H1 (cell line): Measurements from ENCODE around the gene BZW2. TPM values are rescaled to one million over a fixed set of nuclear protein-coding genes. Genes with fewer than 3 reads are reported as not detected.

ENCODE experiments used
- CTCF ChIA-PET: fragments of 300-600 bp; sonication (Branson Sonifier 250); formaldehyde crosslinking; loops from one replicate; lab custom pipeline; 2021; ENCODE audit not compliant: partially characterized antibody; lab: Charles Lee
- POLR2A ChIA-PET: fragments of 300-600 bp; sonication (Branson Sonifier 250); formaldehyde crosslinking; loops from one replicate; lab custom pipeline; 2021; ENCODE audit warnings: inconsistent platforms; ENCODE audit not compliant: partially characterized antibody; lab: Charles Lee
- DNase-seq, 2 experiments: peaks; one replicate each; pipeline versions ENCODE4 v3.0.0 to v3.0.0-alpha.2; 2010 to 2022; ENCODE audit warnings: low spot score in 2 of 2, low read depth in 1 of 2, mixed read lengths in 1 of 2
- FAIRE-seq: peaks from 2 replicates; lab custom pipeline; 2011; peaks lifted over from hg19 to GRCh38; lab: Jason Lieb, UNC
- H2AFZ ChIP-seq: 2 replicates; pipeline ENCODE4 v1.8.1; 2012; ENCODE audit warnings: low read length, inconsistent platforms
- H2AK5ac ChIP-seq: 2 replicates; pipeline ENCODE4 v1.6.1; 2013; ENCODE audit warnings: low read depth, low read length
- H2BK120ac ChIP-seq: replicated peaks from 2 replicates; pipeline ENCODE3; 2013; ENCODE audit warnings: low read depth, low read length, inconsistent platforms
- H2BK12ac ChIP-seq: 2 replicates; pipeline ENCODE4 v1.6.1; 2013; ENCODE audit warnings: low read depth, low read length
- H2BK15ac ChIP-seq: 2 replicates; pipeline ENCODE4 v1.6.1; 2013; ENCODE audit warnings: low read length
- H2BK20ac ChIP-seq: 2 replicates; pipeline ENCODE4 v1.6.1; 2013; ENCODE audit warnings: low read length
- H2BK5ac ChIP-seq: 2 replicates; pipeline ENCODE4 v1.6.1; 2013; ENCODE audit warnings: low read depth, low read length
- H3K14ac ChIP-seq: 2 replicates; pipeline ENCODE4 v1.6.1; 2013; ENCODE audit warnings: inconsistent platforms; ENCODE audit not compliant: insufficient read length
- H3K18ac ChIP-seq: 2 replicates; pipeline ENCODE4 v1.6.1; 2013; ENCODE audit warnings: low read length; ENCODE audit errors: extremely low read depth
- H3K23ac ChIP-seq: 2 replicates; pipeline ENCODE4 v1.6.1; 2013; ENCODE audit warnings: inconsistent platforms; ENCODE audit not compliant: insufficient read length
- H3K23me2 ChIP-seq: 2 replicates; pipeline ENCODE4 v1.6.1; 2013; ENCODE audit warnings: low read depth, low read length
- H3K27ac ChIP-seq: 2 replicates; pipeline ENCODE4 v1.6.1; 2011; ENCODE audit warnings: low read depth, low read length, inconsistent platforms
- H3K27me3 ChIP-seq, 4 experiments: replicated peaks in 1 of 4; 1 replicate in 1 of 4; 2 replicates in 3 of 4; pipeline versions ENCODE4 v1.6.1 to v1.8.1; 2011 to 2013; ENCODE audit warnings: low read length in 3 of 4, mild to moderate bottlenecking in 3 of 4, inconsistent platforms in 2 of 4, mixed read lengths in 2 of 4, moderate library complexity in 1 of 4; ENCODE audit not compliant: control insufficient read depth in 3 of 4, insufficient read depth in 3 of 4; ENCODE audit errors: extremely low read depth in 1 of 4
- H3K36me3 ChIP-seq, 4 experiments: 2 replicates each; pipeline versions ENCODE4 v1.6.1 to v1.8.1; 2011 to 2013; ENCODE audit warnings: mild to moderate bottlenecking in 4 of 4, low read length in 3 of 4, moderate library complexity in 2 of 4, control low read depth in 1 of 4, inconsistent platforms in 1 of 4; ENCODE audit not compliant: insufficient read depth in 4 of 4, control insufficient read depth in 2 of 4
- H3K4ac ChIP-seq: replicated peaks from 2 replicates; pipeline ENCODE3; 2013; ENCODE audit warnings: low read length, low read depth, mixed read lengths, inconsistent platforms; ENCODE audit not compliant: insufficient read length
- H3K4me1 ChIP-seq, 4 experiments: replicated peaks in 1 of 4; 1 replicate in 1 of 4; 2 replicates in 3 of 4; pipeline versions ENCODE4 v1.6.1 to v1.8.1; 2011 to 2013; ENCODE audit warnings: low read length in 3 of 4, inconsistent platforms in 2 of 4, mixed read lengths in 1 of 4; ENCODE audit not compliant: insufficient read depth in 4 of 4, control insufficient read depth in 3 of 4
- H3K4me2 ChIP-seq, 2 experiments: 2 replicates each; pipeline versions ENCODE4 v1.6.1 to v1.8.1; 2011 to 2013; ENCODE audit warnings: low read depth in 2 of 2, low read length in 2 of 2, control low read depth in 1 of 2, inconsistent platforms in 1 of 2, mild to moderate bottlenecking in 1 of 2; ENCODE audit not compliant: insufficient read depth in 1 of 2
- H3K4me3 ChIP-seq, 4 experiments: fragments of 200-600, 300-600 bp in 1 of 4; sonication (generic), shearing (Covaris generic), sonication (Bioruptor Twin) in 1 of 4; 2 replicates each; pipeline versions ENCODE4 v1.5.1 to v1.8.1; 2011 to 2016; ENCODE audit warnings: low read length in 4 of 4, low read depth in 3 of 4, control low read depth in 2 of 4, inconsistent platforms in 2 of 4, mild to moderate bottlenecking in 2 of 4, mixed read lengths in 1 of 4, moderate library complexity in 1 of 4; ENCODE audit not compliant: insufficient read depth in 2 of 4; ENCODE audit errors: extremely low read depth in 1 of 4
- H3K56ac ChIP-seq: replicated peaks from 2 replicates; pipeline ENCODE3; 2013; ENCODE audit warnings: low read depth, mild to moderate bottlenecking, mixed read lengths, low read length, inconsistent platforms; ENCODE audit not compliant: insufficient read length
- H3K79me1 ChIP-seq: 2 replicates; pipeline ENCODE4 v1.6.1; 2013; ENCODE audit warnings: low read depth, low read length, control low read depth
- H3K79me2 ChIP-seq, 2 experiments: 2 replicates each; pipeline versions ENCODE4 v1.6.1 to v1.8.1; 2012 to 2013; ENCODE audit warnings: low read length in 2 of 2, mild to moderate bottlenecking in 2 of 2, inconsistent platforms in 1 of 2; ENCODE audit not compliant: insufficient read depth in 2 of 2, control insufficient read depth in 1 of 2
- H3K9ac ChIP-seq, 4 experiments: replicated peaks in 1 of 4; 1 replicate in 1 of 4; 2 replicates in 3 of 4; pipeline versions ENCODE4 v1.6.1 to v1.8.1; 2011 to 2013; ENCODE audit warnings: low read depth in 3 of 4, low read length in 3 of 4, control low read depth in 2 of 4, mild to moderate bottlenecking in 2 of 4, moderate library complexity in 2 of 4, inconsistent platforms in 1 of 4; ENCODE audit errors: extremely low read depth in 1 of 4
- H3K9me3 ChIP-seq, 2 experiments: 2 replicates each; pipeline versions ENCODE4 v1.6.1 to v1.8.1; 2012 to 2013; ENCODE audit warnings: mild to moderate bottlenecking in 2 of 2, moderate library complexity in 2 of 2, control low read depth in 1 of 2, inconsistent platforms in 1 of 2, low read depth in 1 of 2, low read length in 1 of 2, mixed read lengths in 1 of 2; ENCODE audit not compliant: insufficient read depth in 2 of 2
- H4K20me1 ChIP-seq, 2 experiments: replicated peaks in 1 of 2; 2 replicates each; pipeline versions ENCODE3 to v1.8.1; 2011 to 2013; ENCODE audit warnings: inconsistent platforms in 2 of 2, low read length in 2 of 2, mild to moderate bottlenecking in 1 of 2; ENCODE audit not compliant: insufficient read depth in 2 of 2, control insufficient read depth in 1 of 2
- H4K5ac ChIP-seq: 2 replicates; pipeline ENCODE4 v1.6.1; 2013; ENCODE audit warnings: low read length, low read depth, mixed read lengths, inconsistent platforms; ENCODE audit not compliant: insufficient read length
- H4K8ac ChIP-seq: 2 replicates; pipeline ENCODE4 v1.8.0; 2013; ENCODE audit warnings: mild to moderate bottlenecking, moderate library complexity, low read length, inconsistent platforms; ENCODE audit not compliant: insufficient read depth; ENCODE audit errors: extremely low read depth
- H4K91ac ChIP-seq: replicated peaks from 2 replicates; pipeline ENCODE3; 2013; ENCODE audit warnings: low read length, mixed read lengths, inconsistent platforms; ENCODE audit not compliant: insufficient read length
- CEBPB ChIP-seq: IDR thresholded peaks from 2 replicates; pipeline ENCODE4 v1.6.1; 2012; ENCODE audit warnings: low read depth, low read length
- EP300 ChIP-seq, 2 experiments: IDR thresholded peaks; 1 replicate in 1 of 2; 2 replicates in 1 of 2; pipeline ENCODE4 v1.6.1; 2011 to 2012; ENCODE audit warnings: low read depth in 2 of 2, low read length in 2 of 2, mild to moderate bottlenecking in 2 of 2, borderline replicate concordance in 1 of 2, inconsistent platforms in 1 of 2, moderate library complexity in 1 of 2
- JUN ChIP-seq: IDR thresholded peaks from 2 replicates; pipeline ENCODE4 v1.6.1; 2011; ENCODE audit warnings: low read depth, mild to moderate bottlenecking, improper control_type of control experiment, low read length
- PHF8 ChIP-seq: fragments of 200-600 bp; sonication (generic); conservative IDR thresholded peaks from 2 replicates; pipeline ENCODE4 v1.7.1; 2012; ENCODE audit warnings: low read depth, mild to moderate bottlenecking, inconsistent platforms, low read length, moderate library complexity
- POU5F1 ChIP-seq: IDR thresholded peaks from 2 replicates; pipeline ENCODE4 v1.6.1; 2011; ENCODE audit warnings: low read depth, mild to moderate bottlenecking, low read length, moderate library complexity
- RFX5 ChIP-seq: IDR thresholded peaks from 2 replicates; pipeline ENCODE4 v1.6.1; 2011; ENCODE audit warnings: low read depth, low read length, improper control_type of control experiment, borderline replicate concordance
- SAP30 ChIP-seq: fragments of 300-600 bp; sonication (generic); IDR thresholded peaks from 2 replicates; pipeline ENCODE4 v1.7.1; 2012; ENCODE audit warnings: low read length, moderate library complexity, mild to moderate bottlenecking, inconsistent platforms; ENCODE audit not compliant: insufficient read depth, insufficient replicate concordance
- SP2 ChIP-seq: IDR thresholded peaks from 2 replicates; pipeline ENCODE4 v1.6.1; 2012; ENCODE audit warnings: mild to moderate bottlenecking, low read length, inconsistent platforms
- TEAD4 ChIP-seq: IDR thresholded peaks from 2 replicates; pipeline ENCODE4 v1.6.1; 2012; ENCODE audit warnings: low read depth, low read length, inconsistent platforms, mixed read lengths
- ZNF274 ChIP-seq: IDR thresholded peaks from 2 replicates; pipeline ENCODE4 v1.7.0; 2012; ENCODE audit warnings: low read length, borderline replicate concordance; ENCODE audit errors: extremely low read depth
- WGBS, 2 experiments: shearing (Covaris generic) in 1 of 2; methylation state at CpG; one replicate each; pipeline versions ENCODE4 v1.1.6 to v1.1.7; 2013 to 2015; ENCODE audit warnings: low lambda C conversion rate in 2 of 2, mixed read lengths in 2 of 2, inconsistent platforms in 1 of 2, low coverage in 1 of 2, missing lambda C conversion rate in 1 of 2; ENCODE audit not compliant: insufficient replicate concordance in 2 of 2, insufficient coverage in 1 of 2, insufficient read length in 1 of 2; ENCODE audit errors: extremely low coverage in 1 of 2, missing lambda C conversion rate in 1 of 2; 5-methylcytosine and 5-hydroxymethylcytosine counted together
- polyA plus RNA-seq, 7 experiments: library from polyadenylated mRNA; depleted of rRNA in 3 of 7; stranded (reverse) in 5 of 7; unstranded in 2 of 7; fragments of >200 nt in 5 of 7; fragments of 200-250 nt in 2 of 7; gene quantifications; 1 replicate in 5 of 7; 2 replicates in 1 of 7; 4 replicates in 1 of 7; pipeline versions ENCODE4 v1.2.1 to v1.2.3, GENCODE V29; 2011 to 2013; ENCODE audit warnings: missing spikeins in 2 of 7, mixed read lengths in 2 of 7
- total RNA-seq: library from RNA; stranded (reverse); fragmentation: NEBNext Ultra II Directional; extraction: Animal tissue kit (Norgen Biotek cat#: 25700); gene quantifications from 2 replicates; pipeline ENCODE4 v1.2.1, GENCODE V29; 2021
- TF ChIP-seq, protein P1 (sequence below): IDR thresholded peaks from 2 replicates; pipeline ENCODE4 v1.6.1; 2012; ENCODE audit warnings: inconsistent platforms
- TF ChIP-seq, protein P2 (sequence below), 3 experiments: IDR thresholded peaks; 1 replicate in 2 of 3; 2 replicates in 1 of 3; pipeline versions ENCODE4 v1.5.1 to v1.6.1; 2011; ENCODE audit warnings: low read length in 3 of 3, mild to moderate bottlenecking in 3 of 3, inconsistent platforms in 2 of 3, low read depth in 1 of 3, moderate library complexity in 1 of 3; ENCODE audit not compliant: insufficient read depth in 1 of 3; ENCODE audit errors: control extremely low read depth in 1 of 3

BZW2 gene
- total and polyA plus RNA-seq, 2 of the 8 experiments (the other 6 are each of a cell fraction or from before 2014, with no cell fraction given): 32.3 to 103 TPM

DNA sequence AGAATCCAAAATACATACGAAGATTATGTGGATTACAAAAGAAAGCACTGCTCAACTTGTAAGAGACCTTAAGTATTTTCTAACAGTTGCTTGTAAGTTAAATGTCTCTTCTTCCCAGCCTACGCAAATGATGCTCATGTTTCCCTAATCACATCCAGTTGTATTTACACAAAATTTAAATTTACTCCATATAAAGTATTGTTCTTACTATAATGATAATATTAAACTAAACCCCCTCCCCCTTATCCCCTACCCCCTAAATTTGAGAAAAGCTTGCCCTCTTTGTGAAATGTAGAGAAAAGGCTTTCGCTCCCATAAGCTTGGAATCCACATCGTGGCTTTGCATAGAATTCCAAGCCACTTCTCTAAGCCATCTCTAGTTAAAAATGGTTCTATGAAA, 29.9 kb upstream of the BZW2 start:
- H4K91ac ChIP-seq: no peak overlapping the region
- H3K14ac ChIP-seq: no peak overlapping the region
- no peak overlapping the region for H2BK120ac ChIP-seq
- POLR2A ChIA-PET: no interaction called here
- no peak overlapping the region for H3K4ac ChIP-seq
- no peak overlapping the region for H3K9ac ChIP-seq
- H4K8ac ChIP-seq: no peak overlapping the region
- H4K5ac ChIP-seq: no peak overlapping the region
- H3K27me3 ChIP-seq: no peaks in the 10 kb centered on the region
- H4K20me1 ChIP-seq: no peaks in the 10 kb centered on the region
- H3K56ac ChIP-seq: no peak overlapping the region
- 65% methylated on average over 4 of the region's 4 CpGs; no CpG with 5 or more reads in 1 of the 2 experiments for WGBS, 2 experiments
- no peak overlapping the region for H3K23ac ChIP-seq
- no peaks in the 10 kb centered on the region for H3K9me3 ChIP-seq
- no peak overlapping the region for H2BK20ac ChIP-seq
- H2BK12ac ChIP-seq: no peak overlapping the region
- H3K79me1 ChIP-seq: no peaks in the 10 kb centered on the region
- H2BK5ac ChIP-seq: no peak overlapping the region
- H3K18ac ChIP-seq: no peak overlapping the region
- FAIRE-seq (no peak), DNase-seq (no peak)
- H3K23me2 ChIP-seq: no peaks in the 10 kb centered on the region
- CTCF ChIA-PET: interaction anchor here (1.1 kb wide), 1 partner anchor 305 kb away, joined by 3 read pairs; no protein-coding TSS in a partner anchor
- H3K4me3 ChIP-seq: no peak overlapping the region
- H3K4me2 ChIP-seq: no peak overlapping the region
- peaks cover 0 to 5% (median 2%) of the 10 kb centered on the region in 4 experiments; a peak in 2 of 7 replicates for H3K4me1 ChIP-seq
- no peak overlapping the region for H3K27ac ChIP-seq
- H2AK5ac ChIP-seq: no peak overlapping the region
- H3K79me2 ChIP-seq: no peaks in the 10 kb centered on the region
- H2BK15ac ChIP-seq: no peak overlapping the region
- no peak overlapping the region for H2AFZ ChIP-seq
- H3K36me3 ChIP-seq: no peaks in the 10 kb centered on the region
- TF ChIP-seq, protein P1, sequence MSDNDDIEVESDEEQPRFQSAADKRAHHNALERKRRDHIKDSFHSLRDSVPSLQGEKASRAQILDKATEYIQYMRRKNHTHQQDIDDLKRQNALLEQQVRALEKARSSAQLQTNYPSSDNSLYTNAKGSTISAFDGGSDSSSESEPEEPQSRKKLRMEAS: no peak
- TF ChIP-seq SP2 (no peak), POU5F1 (no peak), PHF8 (no peak), ZNF274 (no peak), EP300 (IDR thresholded peaks at IDR 0.05; ENCODE audit: borderline replicate concordance in 1 of 2, low read depth in 2 of 2, low read length in 2 of 2) (no peak), JUN (no peak), RFX5 (no peak), CEBPB (no peak), SAP30 (no peak), TEAD4 (no peak)
- TF ChIP-seq, protein P2, sequence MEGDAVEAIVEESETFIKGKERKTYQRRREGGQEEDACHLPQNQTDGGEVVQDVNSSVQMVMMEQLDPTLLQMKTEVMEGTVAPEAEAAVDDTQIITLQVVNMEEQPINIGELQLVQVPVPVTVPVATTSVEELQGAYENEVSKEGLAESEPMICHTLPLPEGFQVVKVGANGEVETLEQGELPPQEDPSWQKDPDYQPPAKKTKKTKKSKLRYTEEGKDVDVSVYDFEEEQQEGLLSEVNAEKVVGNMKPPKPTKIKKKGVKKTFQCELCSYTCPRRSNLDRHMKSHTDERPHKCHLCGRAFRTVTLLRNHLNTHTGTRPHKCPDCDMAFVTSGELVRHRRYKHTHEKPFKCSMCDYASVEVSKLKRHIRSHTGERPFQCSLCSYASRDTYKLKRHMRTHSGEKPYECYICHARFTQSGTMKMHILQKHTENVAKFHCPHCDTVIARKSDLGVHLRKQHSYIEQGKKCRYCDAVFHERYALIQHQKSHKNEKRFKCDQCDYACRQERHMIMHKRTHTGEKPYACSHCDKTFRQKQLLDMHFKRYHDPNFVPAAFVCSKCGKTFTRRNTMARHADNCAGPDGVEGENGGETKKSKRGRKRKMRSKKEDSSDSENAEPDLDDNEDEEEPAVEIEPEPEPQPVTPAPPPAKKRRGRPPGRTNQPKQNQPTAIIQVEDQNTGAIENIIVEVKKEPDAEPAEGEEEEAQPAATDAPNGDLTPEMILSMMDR (IDR thresholded peaks at IDR 0.05; ENCODE audit: control extremely low read depth in 1 of 3, insufficient read depth in 1 of 3, low read depth in 1 of 3, low read length in 3 of 3): no peak
